ENCODE data around the gene CPNE6. TPM values are rescaled to one million over a fixed set of nuclear protein-coding genes. Genes with fewer than 3 reads are reported as not detected.

The CPNE6 gene
- total and polyA plus RNA-seq, 2 of the 13 experiments (the other 11 are each of a cell fraction or from before 2014, with no cell fraction given), result not detected

GRCh38 chr14:24114532-24115421, 43.4 kb downstream of the CPNE6 start, which contains the start of the genes DCAF11 and NRL (continued):
- TF ChIP-seq, protein P1, sequence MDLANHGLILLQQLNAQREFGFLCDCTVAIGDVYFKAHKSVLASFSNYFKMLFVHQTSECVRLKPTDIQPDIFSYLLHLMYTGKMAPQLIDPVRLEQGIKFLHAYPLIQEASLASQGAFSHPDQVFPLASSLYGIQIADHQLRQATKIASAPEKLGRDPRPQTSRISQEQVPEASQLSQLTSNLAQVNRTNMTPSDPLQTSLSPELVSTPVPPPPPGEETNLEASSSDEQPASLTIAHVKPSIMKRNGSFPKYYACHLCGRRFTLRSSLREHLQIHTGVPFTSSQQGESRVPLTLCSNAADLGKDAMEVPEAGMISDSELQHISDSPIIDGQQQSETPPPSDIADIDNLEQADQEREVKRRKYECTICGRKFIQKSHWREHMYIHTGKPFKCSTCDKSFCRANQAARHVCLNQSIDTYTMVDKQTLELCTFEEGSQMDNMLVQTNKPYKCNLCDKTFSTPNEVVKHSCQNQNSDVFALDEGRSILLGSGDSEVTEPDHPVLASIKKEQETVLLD (CRISPR knock-in tag; IDR thresholded peaks at IDR 0.05; ENCODE audit: low read depth), result no peak
- peak; percentile 88 for TF ChIP-seq ZNF709 (CRISPR knock-in tag; IDR thresholded peaks at IDR 0.05)
- TF ChIP-seq ZNF530 (CRISPR knock-in tag; IDR thresholded peaks at IDR 0.05; ENCODE audit: low read depth), result no peak
- no peak for TF ChIP-seq ZNF570 (CRISPR knock-in tag; IDR thresholded peaks at IDR 0.05; ENCODE audit: borderline replicate concordance)
- peak; percentile 89 for TF ChIP-seq ZMAT3 (CRISPR knock-in tag; conservative IDR thresholded peaks at IDR 0.05)
- TF ChIP-seq GZF1 (CRISPR knock-in tag; IDR thresholded peaks at IDR 0.05), result peak; percentile 87
- TF ChIP-seq REPIN1 (CRISPR knock-in tag; IDR thresholded peaks at IDR 0.05; ENCODE audit: borderline replicate concordance, low read depth), result peak; percentile 99
- peak; percentile 88 for TF ChIP-seq ARNT2 (CRISPR knock-in tag; IDR thresholded peaks at IDR 0.05; ENCODE audit: low read depth)
- TF ChIP-seq SATB2 (CRISPR knock-in tag; IDR thresholded peaks at IDR 0.05), result peak; percentile 95
- TF ChIP-seq CAMTA2 (CRISPR knock-in tag; IDR thresholded peaks at IDR 0.05; ENCODE audit: borderline replicate concordance), result peak; percentile 99
- TF ChIP-seq NRL (CRISPR knock-in tag; IDR thresholded peaks at IDR 0.05; ENCODE audit: borderline replicate concordance), result peak; percentile 98
- TF ChIP-seq XRCC5 (optimal IDR thresholded peaks at IDR 0.05; ENCODE audit: low read length), result peak; percentile 94
- peak; percentile 54; the same call in 1 of the 2 replicates for TF ChIP-seq ESRRA (CRISPR knock-in tag; IDR thresholded peaks at IDR 0.05; ENCODE audit: low read depth)
- TF ChIP-seq ZBTB21 (CRISPR knock-in tag; IDR thresholded peaks at IDR 0.05), result peak; percentile 99
- peak; percentile 96; the same call in 1 of the 2 replicates for TF ChIP-seq ZNF333 (CRISPR knock-in tag; IDR thresholded peaks at IDR 0.05; ENCODE audit: borderline replicate concordance)
- TF ChIP-seq ZNF121 (CRISPR knock-in tag; IDR thresholded peaks at IDR 0.05), result no peak
- TF ChIP-seq ZNF224 (CRISPR knock-in tag; IDR thresholded peaks at IDR 0.05), result peak; percentile 94; the same call in 1 of the 2 replicates
- no peak for TF ChIP-seq ZNF101 (CRISPR knock-in tag; IDR thresholded peaks at IDR 0.05; ENCODE audit: borderline replicate concordance, low read depth)
- TF ChIP-seq, protein P2, sequence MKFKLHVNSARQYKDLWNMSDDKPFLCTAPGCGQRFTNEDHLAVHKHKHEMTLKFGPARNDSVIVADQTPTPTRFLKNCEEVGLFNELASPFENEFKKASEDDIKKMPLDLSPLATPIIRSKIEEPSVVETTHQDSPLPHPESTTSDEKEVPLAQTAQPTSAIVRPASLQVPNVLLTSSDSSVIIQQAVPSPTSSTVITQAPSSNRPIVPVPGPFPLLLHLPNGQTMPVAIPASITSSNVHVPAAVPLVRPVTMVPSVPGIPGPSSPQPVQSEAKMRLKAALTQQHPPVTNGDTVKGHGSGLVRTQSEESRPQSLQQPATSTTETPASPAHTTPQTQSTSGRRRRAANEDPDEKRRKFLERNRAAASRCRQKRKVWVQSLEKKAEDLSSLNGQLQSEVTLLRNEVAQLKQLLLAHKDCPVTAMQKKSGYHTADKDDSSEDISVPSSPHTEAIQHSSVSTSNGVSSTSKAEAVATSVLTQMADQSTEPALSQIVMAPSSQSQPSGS (CRISPR knock-in tag; IDR thresholded peaks at IDR 0.05), result peak; percentile 92
- TF ChIP-seq ZFYVE20 (CRISPR knock-in tag; IDR thresholded peaks at IDR 0.05; ENCODE audit: borderline replicate concordance, low read depth), result 0 out of 2 replicates have a peak, but pooled peaks have one; percentile 34
- peak; percentile 31; the same call in 1 of the 2 replicates for TF ChIP-seq ONECUT2 (CRISPR knock-in tag; IDR thresholded peaks at IDR 0.05)
- no peak; the same call in 1 of the 2 replicates for TF ChIP-seq CHD4 (IDR thresholded peaks at IDR 0.05; ENCODE audit: borderline replicate concordance, low read length)
- TF ChIP-seq, protein P3, sequence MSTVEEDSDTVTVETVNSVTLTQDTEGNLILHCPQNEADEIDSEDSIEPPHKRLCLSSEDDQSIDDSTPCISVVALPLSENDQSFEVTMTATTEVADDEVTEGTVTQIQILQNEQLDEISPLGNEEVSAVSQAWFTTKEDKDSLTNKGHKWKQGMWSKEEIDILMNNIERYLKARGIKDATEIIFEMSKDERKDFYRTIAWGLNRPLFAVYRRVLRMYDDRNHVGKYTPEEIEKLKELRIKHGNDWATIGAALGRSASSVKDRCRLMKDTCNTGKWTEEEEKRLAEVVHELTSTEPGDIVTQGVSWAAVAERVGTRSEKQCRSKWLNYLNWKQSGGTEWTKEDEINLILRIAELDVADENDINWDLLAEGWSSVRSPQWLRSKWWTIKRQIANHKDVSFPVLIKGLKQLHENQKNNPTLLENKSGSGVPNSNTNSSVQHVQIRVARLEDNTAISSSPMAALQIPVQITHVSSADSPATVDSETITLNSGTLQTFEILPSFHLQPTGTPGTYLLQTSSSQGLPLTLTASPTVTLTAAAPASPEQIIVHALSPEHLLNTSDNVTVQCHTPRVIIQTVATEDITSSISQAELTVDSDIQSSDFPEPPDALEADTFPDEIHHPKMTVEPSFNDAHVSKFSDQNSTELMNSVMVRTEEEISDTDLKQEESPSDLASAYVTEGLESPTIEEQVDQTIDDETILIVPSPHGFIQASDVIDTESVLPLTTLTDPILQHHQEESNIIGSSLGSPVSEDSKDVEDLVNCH (CRISPR knock-in tag; IDR thresholded peaks at IDR 0.05), result peak; percentile 51; the same call in 1 of the 2 replicates
- no peak; the same call in 1 of the 2 replicates for TF ChIP-seq SUZ12 (IDR thresholded peaks at IDR 0.05; ENCODE audit: low read depth, low read length)

Measured in HepG2 (cell line).